K562 (cell line): ENCODE results near the gene SLC5A2. TPM values are rescaled to one million over a fixed set of nuclear protein-coding genes. Genes with fewer than 3 reads are reported as not detected.

ENCODE experiments used
- ATAC-seq: fragments of 200-7000 bp; cut with Tn5 transposase; 3 replicates; pipeline ENCODE4 v1.9.1; 2020; ENCODE audit warnings: moderate library complexity
- BruUV-seq: library from RNA; stranded (reverse); fragments of 400-500 nt; replicated peaks from 2 replicates; lab custom pipeline; 2021; lab: Mats Ljungman, UMichigan
- CTCF ChIA-PET: fragments of 300-600 bp; formaldehyde crosslinking; extraction: SDS; loops from one replicate; lab custom pipeline; 2021; ENCODE audit warnings: low intra/inter-chr PET ratio; lab: Yijun Ruan, JAX
- POLR2A ChIA-PET: fragments of 300-600, 350-650 bp; sonication (Branson Sonifier 250); formaldehyde crosslinking; extraction: SDS; loops from one replicate; lab custom pipeline; 2021; ENCODE audit warnings: antibody characterized with exemption, inconsistent platforms; lab: Yijun Ruan, JAX
- DNase-seq, 4 experiments: peaks; one replicate each; pipeline versions ENCODE4 v3.0.0 to v3.0.0-alpha.2; 2011 to 2018; ENCODE audit warnings: low spot score in 3 of 4, mixed read lengths in 3 of 4; ENCODE audit errors: extremely low read depth in 1 of 4
- FAIRE-seq: peaks from 2 replicates; lab custom pipeline; 2011; peaks lifted over from hg19 to GRCh38; lab: Jason Lieb, UNC
- H2AFZ ChIP-seq: 2 replicates; pipeline ENCODE4 v1.6.0; 2011; ENCODE audit warnings: low read depth, low read length, control low read depth, inconsistent platforms
- H3K27ac ChIP-seq: fragments of 200-600 bp; 3 replicates; pipeline ENCODE4 v1.8.0; 2011; ENCODE audit warnings: low read depth, mild to moderate bottlenecking, control low read depth, inconsistent platforms, low read length, moderate library complexity, mixed read lengths; ENCODE audit errors: extremely low read depth
- H3K27me3 ChIP-seq, 2 experiments: fragments of 300-600 bp in 1 of 2; 2 replicates in 1 of 2; 3 replicates in 1 of 2; pipeline versions ENCODE4 v1.6.0 to v1.8.0; 2011; ENCODE audit warnings: inconsistent platforms in 2 of 2, low read length in 2 of 2, mild to moderate bottlenecking in 1 of 2, mixed read lengths in 1 of 2, moderate library complexity in 1 of 2; ENCODE audit not compliant: control insufficient read depth in 2 of 2, insufficient read depth in 2 of 2
- H3K36me3 ChIP-seq: fragments of 300-600 bp; 3 replicates; pipeline ENCODE4 v1.8.0; 2011; ENCODE audit warnings: mild to moderate bottlenecking, low read length, inconsistent platforms; ENCODE audit not compliant: control insufficient read depth, insufficient read depth
- H3K4me1 ChIP-seq, 2 experiments: fragments of 200-600 bp in 1 of 2; replicated peaks in 1 of 2; 2 replicates in 1 of 2; 3 replicates in 1 of 2; pipeline versions ENCODE4 v1.5.1 to v1.8.0; 2011; ENCODE audit warnings: inconsistent platforms in 2 of 2, low read length in 2 of 2, mild to moderate bottlenecking in 1 of 2, mixed read lengths in 1 of 2, moderate library complexity in 1 of 2; ENCODE audit not compliant: control insufficient read depth in 2 of 2, insufficient read depth in 2 of 2
- H3K4me2 ChIP-seq: 2 replicates; pipeline ENCODE4 v1.6.1; 2011; ENCODE audit warnings: low read length, control low read depth, inconsistent platforms, mixed read lengths; ENCODE audit not compliant: insufficient read depth
- H3K4me3 ChIP-seq: fragments of 200-600 bp; sonication (generic), shearing (Covaris generic); 2 replicates; pipeline ENCODE4 v1.5.1; 2016; ENCODE audit warnings: control low read depth, inconsistent platforms
- H3K79me2 ChIP-seq: fragments of 200-600 bp; 3 replicates; pipeline ENCODE4 v1.8.0; 2011; ENCODE audit warnings: low read length, inconsistent platforms; ENCODE audit not compliant: control insufficient read depth, insufficient read depth
- H3K9ac ChIP-seq, 2 experiments: 2 replicates each; pipeline versions ENCODE4 v1.6.0 to v1.6.1; 2011; ENCODE audit warnings: low read depth in 2 of 2, low read length in 2 of 2, control low read depth in 1 of 2, inconsistent platforms in 1 of 2, mild to moderate bottlenecking in 1 of 2, mixed read lengths in 1 of 2; ENCODE audit not compliant: insufficient read depth in 1 of 2
- H3K9me1 ChIP-seq: one replicate; pipeline ENCODE4 v1.6.0; 2011; ENCODE audit warnings: inconsistent platforms, mild to moderate bottlenecking, low read length, moderate library complexity; ENCODE audit not compliant: control insufficient read depth, insufficient read depth
- H3K9me3 ChIP-seq: replicated peaks from 2 replicates; pipeline ENCODE4 v1.5.1; 2011; ENCODE audit warnings: low read depth, low read length, inconsistent platforms; ENCODE audit not compliant: control insufficient read depth, insufficient read depth
- H4K20me1 ChIP-seq: replicated peaks from 2 replicates; pipeline ENCODE4 v1.6.1; 2011; ENCODE audit warnings: low read length, inconsistent platforms, mixed read lengths; ENCODE audit not compliant: control insufficient read depth, insufficient read depth
- ARID1B ChIP-seq: fragments of 450-650 bp; IDR thresholded peaks from 2 replicates; pipeline ENCODE4 v1.6.1; 2016; ENCODE audit warnings: antibody characterized with exemption, mild to moderate bottlenecking, inconsistent platforms
- HMBOX1 ChIP-seq: sonication (generic); IDR thresholded peaks from 2 replicates; pipeline ENCODE4 v1.6.1; 2016
- JUNB ChIP-seq: fragments of 450-650 bp; formaldehyde crosslinking; conservative IDR thresholded peaks from 2 replicates; pipeline ENCODE4 v1.4.0; 2020; ENCODE audit warnings: mild to moderate bottlenecking
- MTA2 ChIP-seq: fragments of 450-650 bp; IDR thresholded peaks from 2 replicates; pipeline ENCODE4 v1.6.1; 2016; ENCODE audit warnings: low read depth
- NFIC ChIP-seq: fragments of 450-650 bp; IDR thresholded peaks from 2 replicates; pipeline ENCODE4 v1.6.1; 2017; ENCODE audit warnings: mild to moderate bottlenecking, inconsistent platforms
- NR2C2 ChIP-seq, 2 experiments: fragments of 200-800 bp in 1 of 2; sonication (Bioruptor generic) in 1 of 2; sonication (generic) in 1 of 2; formaldehyde crosslinking in 1 of 2; IDR thresholded peaks; 2 replicates each; pipeline versions ENCODE4 v1.6.1 to v1.8.0; 2016 to 2022; ENCODE audit warnings: mild to moderate bottlenecking in 1 of 2, missing compliant biosample characterization in 1 of 2, missing genetic modification characterization in 1 of 2, missing genetic modification reagents in 1 of 2
- REST ChIP-seq, 2 experiments: fragments of 450-650 bp; formaldehyde crosslinking in 1 of 2; IDR thresholded peaks; 2 replicates each; pipeline versions ENCODE4 v1.4.0 to v1.6.1; 2014 to 2020; ENCODE audit warnings: mild to moderate bottlenecking in 2 of 2, borderline replicate concordance in 1 of 2, low read depth in 1 of 2
- THRB ChIP-seq: fragments of 450-650 bp; formaldehyde crosslinking; conservative IDR thresholded peaks from 2 replicates; pipeline ENCODE4 v1.4.0; 2022; ENCODE audit warnings: mild to moderate bottlenecking, missing genetic modification characterization
- WGBS: fragments of 100-300 bp; shearing (Covaris generic); methylation state at CpG from one replicate; pipeline ENCODE4 v1.1.6; 2016; ENCODE audit warnings: low coverage, mixed read lengths; ENCODE audit not compliant: insufficient coverage; ENCODE audit errors: missing lambda C conversion rate; 5-methylcytosine and 5-hydroxymethylcytosine counted together
- in situ Hi-C: fragments of 300-500 bp; cut with MboI; formaldehyde crosslinking; loops from 4 replicates; pipeline ENCODE4 v1.15.0; 2018; ENCODE audit warnings: inconsistent platforms, mixed read lengths
- intact Hi-C: fragments of 100-400 bp; cut with micrococcal nuclease; formaldehyde crosslinking; loops from 2 replicates; pipeline ENCODE4 v1.14.2; 2022
- polyA plus RNA-seq, 8 experiments: library from polyadenylated mRNA; depleted of rRNA in 4 of 8; stranded (reverse) in 5 of 8; unstranded in 3 of 8; fragments of >200 nt; fragmentation: Nextera tagmentation in 2 of 8; fragmentation: Illumina TruSeq in 1 of 8; extraction: Ambion mirVana in 2 of 8; extraction: Trizol in 1 of 8; gene quantifications; 2 replicates each; pipeline versions ENCODE4 v1.2.1 to v1.2.3, GENCODE V29; 2011 to 2014; ENCODE audit warnings: inconsistent platforms in 1 of 8, missing spikeins in 1 of 8
- total RNA-seq, 7 experiments: library from RNA; depleted of rRNA in 6 of 7; stranded (reverse); fragments of >200 nt in 6 of 7; fragmentation: Illumina TruSeq in 2 of 7; extraction: Trizol in 2 of 7; gene quantifications; 2 replicates each; pipeline versions ENCODE4 v1.2.1 to v1.2.3, GENCODE V29; 2011 to 2021; ENCODE audit warnings: low replicate concordance in 1 of 7

SLC5A2 gene
- total and polyA plus RNA-seq, 9 of the 15 experiments (the other 6 are each of a cell fraction or from before 2014, with no cell fraction given) = 0.07 to 2.7 (median 2.2) TPM; not detected in 6

- TF ChIP-seq HMBOX1 = no peak
- TF ChIP-seq NR2C2 (CRISPR knock-in tag; IDR thresholded peaks at IDR 0.05) = no peak
- TF ChIP-seq NR2C2 (tag; IDR thresholded peaks at IDR 0.05) = peak; percentile 77
- 0 out of 2 replicates have a peak, but pooled peaks have one; percentile 4 for TF ChIP-seq ARID1B
- TF ChIP-seq MTA2 = no peak
- TF ChIP-seq THRB (CRISPR knock-in tag) = no peak
These were observed 5.4 kb upstream of the SLC5A2 start (continued) for GRCh38 chr16:31477220-31478216.

- Histone ChIP-seq H3K4me1 (peaks cover 34 to 50% of the 10 kb centered on the region in 2 experiments), H2AFZ (no peak overlapping the region), H3K9me1 (no peaks in the 10 kb centered on the region), H3K4me2 (no peak overlapping the region), H4K20me1 (no peaks in the 10 kb centered on the region), H3K27me3 (no peaks in the 10 kb centered on the region), H3K9me3 (no peaks in the 10 kb centered on the region), H3K9ac (peak overlapping the region in 1 of 2 experiments; percentile 76; a peak in 1 of 4 replicates), H3K79me2 (no peaks in the 10 kb centered on the region), H3K27ac (no peak overlapping the region), H3K36me3 (no peaks in the 10 kb centered on the region), H3K4me3 (no peak overlapping the region)
- DNase-seq = no peak
- FAIRE-seq = no peak
- intact Hi-C loops = no loop called here
- in situ Hi-C loops = no loop called here
- BruUV-seq = no TSS peak
- ChIA-PET POLR2A (interaction anchor here (0.6 to 0.7 kb wide), 2 partner anchors 15 to 16 kb away, joined by 3 to 4 read pairs; no protein-coding TSS in a partner anchor), CTCF (no interaction called here)
- ATAC-seq = no peak
- WGBS = 76% methylated on average over 3 of the region's 3 CpGs
- TF ChIP-seq REST (IDR thresholded peaks at IDR 0.05; ENCODE audit: borderline replicate concordance) (no peak), REST (CRISPR knock-in tag; IDR thresholded peaks at IDR 0.05; ENCODE audit: low read depth) (no peak), NFIC (no peak), JUNB (no peak)
These were observed 4.0 kb upstream of the SLC5A2 start for GRCh38 chr16:31478956-31479355.
